ENCODE measurements around the gene ALG12. TPM values are rescaled to one million over a fixed set of nuclear protein-coding genes. Genes with fewer than 3 reads are reported as not detected.

Gene ALG12
- 19.1 TPM for total RNA-seq

- ATAC-seq: peak; percentile 92
- peak; percentile 98 for DNase-seq (ENCODE audit: low spot score)
These were observed at the start of gene ALG12, which contains the start of gene CRELD2 for GRCh38 chr22:49917974-49918910. ALG12 (minus strand) TSS chr22:49918438; CDS start chr22:49913765, 4,673 bp downstream. CRELD2 (plus strand) TSS chr22:49918634; CDS start chr22:49918770, 136 bp downstream.

GRCh38 chr22:49967706-49968208 lies 49.5 kb upstream of the ALG12 start:
- DNase-seq (ENCODE audit: low spot score) (peak; percentile 98), ATAC-seq (peak; percentile 45)

- DNase-seq (ENCODE audit: low spot score) (peak; percentile 82), ATAC-seq (peak; percentile 10)
These were observed 48.8 kb upstream of the ALG12 start for GRCh38 chr22:49966774-49967705.

GRCh38 chr22:49966041-49966773 lies 48.0 kb upstream of the ALG12 start:
- peak; percentile 1 for ATAC-seq
- DNase-seq (ENCODE audit: low spot score): peak; percentile 68

- DNase-seq (ENCODE audit: low spot score) (peak; percentile 49), ATAC-seq (no peak)
These were observed 47.1 kb upstream of the ALG12 start for GRCh38 chr22:49965091-49966040.

GRCh38 chr22:49964136-49965090 lies 46.2 kb upstream of the ALG12 start:
- peak; percentile 47 for DNase-seq (ENCODE audit: low spot score)
- no peak for ATAC-seq

GRCh38 chr22:49963647-49964026 lies 45.4 kb upstream of the ALG12 start:
- DNase-seq (ENCODE audit: low spot score) (peak; percentile 56), ATAC-seq (no peak)

GRCh38 chr22:49962751-49963646 lies 44.8 kb upstream of the ALG12 start:
- no peak for ATAC-seq
- peak; percentile 62 for DNase-seq (ENCODE audit: low spot score)

GRCh38 chr22:49962012-49962750 lies 43.9 kb upstream of the ALG12 start:
- DNase-seq (ENCODE audit: low spot score): peak; percentile 95
- peak; percentile 52 for ATAC-seq

- ATAC-seq: no peak
- DNase-seq (ENCODE audit: low spot score): no peak
These were observed 43.4 kb upstream of the ALG12 start for GRCh38 chr22:49961601-49962011.

- DNase-seq (ENCODE audit: low spot score) (peak; percentile 58), ATAC-seq (no peak)
These were observed 42.9 kb upstream of the ALG12 start for GRCh38 chr22:49961005-49961600.

GRCh38 chr22:49960159-49961004 lies 42.1 kb upstream of the ALG12 start, which contains the start of gene PIM3:
PIM3 (plus strand) TSS chr22:49960772; CDS start chr22:49960948, 176 bp downstream.
- peak; percentile 59 for ATAC-seq
- DNase-seq (ENCODE audit: low spot score): peak; percentile 98

- DNase-seq (ENCODE audit: low spot score) (no peak), ATAC-seq (peak; percentile 20)
These were observed 41.5 kb upstream of the ALG12 start for GRCh38 chr22:49959782-49960158.

- DNase-seq (ENCODE audit: low spot score) (no peak), ATAC-seq (no peak)
These were observed 40.9 kb upstream of the ALG12 start for GRCh38 chr22:49958931-49959781.
